Measurements from ENCODE around the gene RDH8. TPM values are rescaled to one million over a fixed set of nuclear protein-coding genes. Genes with fewer than 3 reads are reported as not detected.

Gene RDH8
- total RNA-seq, 1 experiment from 2014 or later = not detected

GRCh38 chr19:10008184-10008765, 5.0 kb upstream of the RDH8 start:
- Histone ChIP-seq H3K27me3 (replicated peaks; ENCODE audit: insufficient read depth, low read depth, low read length, poor library complexity) (no peaks in the 10 kb centered on the region), H3K4me1 (ENCODE audit: insufficient read depth, low read length, poor library complexity, severe bottlenecking) (peaks cover 42% of the 10 kb centered on the region), H3K36me3 (ENCODE audit: insufficient read depth, low read length, poor library complexity, severe bottlenecking) (no peaks in the 10 kb centered on the region), H3K9me3 (ENCODE audit: low read depth, low read length, poor library complexity, severe bottlenecking) (no peaks in the 10 kb centered on the region), H3K4me3 (ENCODE audit: low read depth, low read length, poor library complexity, severe bottlenecking) (no peak overlapping the region), H3K27ac (ENCODE audit: low read depth, low read length, poor library complexity, severe bottlenecking) (peak overlapping the region; percentile 70)
- ChIA-PET POLR2A (ENCODE audit: low non-redundant PET) (interaction anchor here (0.6 kb wide), 1 partner anchor 63 kb away, joined by 3 read pairs; no protein-coding TSS in a partner anchor), CTCF (interaction anchor here (1.5 to 1.7 kb wide), 2 partner anchors 8 to 19 kb away, joined by 7 to 9 read pairs; no protein-coding TSS in a partner anchor)
- BruUV-seq (replicated peaks) = no TSS peak
- no peak for DNase-seq (ENCODE audit: low spot score)
- TF ChIP-seq CTCF (conservative IDR thresholded peaks at IDR 0.05; ENCODE audit: low read depth, low read length) = no peak
- TF ChIP-seq EZH2 (IDR thresholded peaks at IDR 0.05; ENCODE audit: borderline replicate concordance, low read depth, low read length, poor library complexity, severe bottlenecking) = no peak
- intact Hi-C loops (cut with micrococcal nuclease; ENCODE audit: unreplicated experiment) = no loop called here

GRCh38 chr19:10009714-10010224, 3.5 kb upstream of the RDH8 start:
- DNase-seq (ENCODE audit: low spot score) = no peak
- intact Hi-C loops (cut with micrococcal nuclease; ENCODE audit: unreplicated experiment) = loop anchor here (10.0 kb wide), 1 partner anchor 155 kb away; no protein-coding TSS in a partner anchor
- peaks cover 54% of the 10 kb centered on the region for H3K4me1 ChIP-seq (ENCODE audit: insufficient read depth, low read length, poor library complexity, severe bottlenecking)
- H3K27me3 ChIP-seq (replicated peaks; ENCODE audit: insufficient read depth, low read depth, low read length, poor library complexity) = no peaks in the 10 kb centered on the region
- ChIA-PET CTCF (interaction anchor here (0.5 to 1.7 kb wide), 4 partner anchors 9 to 324 kb away, joined by 6 to 9 read pairs (median 8); no protein-coding TSS in a partner anchor), POLR2A (ENCODE audit: low non-redundant PET) (no interaction called here)
- no TSS peak for BruUV-seq (replicated peaks)
- no peak overlapping the region for H3K27ac ChIP-seq (ENCODE audit: low read depth, low read length, poor library complexity, severe bottlenecking)
- TF ChIP-seq EZH2 (IDR thresholded peaks at IDR 0.05; ENCODE audit: borderline replicate concordance, low read depth, low read length, poor library complexity, severe bottlenecking) (no peak), CTCF (conservative IDR thresholded peaks at IDR 0.05; ENCODE audit: low read depth, low read length) (no peak)
- no peaks in the 10 kb centered on the region for H3K9me3 ChIP-seq (ENCODE audit: low read depth, low read length, poor library complexity, severe bottlenecking)
- H3K36me3 ChIP-seq (ENCODE audit: insufficient read depth, low read length, poor library complexity, severe bottlenecking) = no peaks in the 10 kb centered on the region
- H3K4me3 ChIP-seq (ENCODE audit: low read depth, low read length, poor library complexity, severe bottlenecking) = peak overlapping the region; percentile 39

GRCh38 chr19:10010247-10010691, 3.0 kb upstream of the RDH8 start, which contains the start of gene COL5A3:
Gene COL5A3, minus strand, starts transcription at chr19:10010504. Its CDS starts 119 bp downstream, at chr19:10010385.
- Histone ChIP-seq H3K27me3 (replicated peaks; ENCODE audit: insufficient read depth, low read depth, low read length, poor library complexity) (no peaks in the 10 kb centered on the region), H3K4me1 (ENCODE audit: insufficient read depth, low read length, poor library complexity, severe bottlenecking) (peaks cover 55% of the 10 kb centered on the region), H3K27ac (ENCODE audit: low read depth, low read length, poor library complexity, severe bottlenecking) (no peak within 1 kb of the TSS), H3K9me3 (ENCODE audit: low read depth, low read length, poor library complexity, severe bottlenecking) (no peaks in the 10 kb centered on the region), H3K36me3 (ENCODE audit: insufficient read depth, low read length, poor library complexity, severe bottlenecking) (no peaks in the 10 kb centered on the region), H3K4me3 (ENCODE audit: low read depth, low read length, poor library complexity, severe bottlenecking) (peak within 1 kb of the TSS; percentile 39)
- BruUV-seq (replicated peaks) = no TSS peak
- intact Hi-C loops (cut with micrococcal nuclease; ENCODE audit: unreplicated experiment) = loop anchor here (10.0 kb wide), 1 partner anchor 155 kb away; no protein-coding TSS in a partner anchor
- DNase-seq (ENCODE audit: low spot score) = peak; percentile 41
- ChIA-PET CTCF (interaction anchor here (0.5 to 0.6 kb wide), 2 partner anchors 10 to 135 kb away, joined by 6 read pairs; no protein-coding TSS in a partner anchor), POLR2A (ENCODE audit: low non-redundant PET) (no interaction called here)
- no peak for TF ChIP-seq CTCF (conservative IDR thresholded peaks at IDR 0.05; ENCODE audit: low read depth, low read length)
- no peak for TF ChIP-seq EZH2 (IDR thresholded peaks at IDR 0.05; ENCODE audit: borderline replicate concordance, low read depth, low read length, poor library complexity, severe bottlenecking)
